Measurements from ENCODE around the gene RCN2. TPM values are rescaled to one million over a fixed set of nuclear protein-coding genes. Genes with fewer than 3 reads are reported as not detected.
"Not testable (repeated sequence)": the region's sequence is repeated elsewhere in the genome, so short reads cannot be mapped to it uniquely, and the experiment has no call there.

The RCN2 gene
- total RNA-seq, 1 experiment from 2014 or later: 82.7 TPM

- H3K4me2 ChIP-seq (ENCODE audit: low read length): no peak overlapping the region
- H3K36me3 ChIP-seq (ENCODE audit: low read depth, low read length): no peaks in the 10 kb centered on the region
- H3K79me2 ChIP-seq (ENCODE audit: low read length): no peaks in the 10 kb centered on the region
- no peak; the same call in 1 of the 2 replicates for ATAC-seq
- intact Hi-C loops (cut with micrococcal nuclease): no loop called here
- no peak overlapping the region for H3K4me3 ChIP-seq (ENCODE audit: low read length)
- CTCF ChIA-PET: no interaction called here
- no peaks in the 10 kb centered on the region for H3K4me1 ChIP-seq (ENCODE audit: insufficient read depth, low read length)
- TF ChIP-seq EZH2phosphoT487 (IDR thresholded peaks at IDR 0.05; ENCODE audit: borderline replicate concordance, low read length) (no peak), CTCF (conservative IDR thresholded peaks at IDR 0.05; ENCODE audit: low read depth, low read length) (no peak), EZH2 (IDR thresholded peaks at IDR 0.05; ENCODE audit: low read length, unreplicated experiment) (no peak)
- POLR2A ChIA-PET (ENCODE audit: unreplicated experiment): no interaction called here
- peaks cover 22% of the 10 kb centered on the region for H3K27me3 ChIP-seq (ENCODE audit: low read length)
- no peaks in the 10 kb centered on the region for H4K20me1 ChIP-seq (ENCODE audit: low read length)
- H3K9me2 ChIP-seq (replicated peaks; ENCODE audit: low read length): no peaks in the 10 kb centered on the region
- no TSS peak for BruUV-seq (replicated peaks)
- H3K9me3 ChIP-seq (ENCODE audit: low read length): no peaks in the 10 kb centered on the region
- H2AFZ ChIP-seq (ENCODE audit: low read length): no peak overlapping the region
- no peak overlapping the region for H3K27ac ChIP-seq (ENCODE audit: low read length)
- DNase-seq: no peak
- no peaks in the 10 kb centered on the region for H3F3A ChIP-seq (ENCODE audit: low read length, unreplicated experiment)
- no peak overlapping the region for H3K9ac ChIP-seq (ENCODE audit: low read length)
Measured at GRCh38 chr15:76963596-76963995, 32.0 kb downstream of the RCN2 start.

GRCh38 chr15:76964157-76964556 is 32.6 kb downstream of the RCN2 start:
- Histone ChIP-seq H3K4me1 (ENCODE audit: insufficient read depth, low read length) (no peaks in the 10 kb centered on the region), H3K4me3 (ENCODE audit: low read length) (no peak overlapping the region), H3K27ac (ENCODE audit: low read length) (no peak overlapping the region), H2AFZ (ENCODE audit: low read length) (no peak overlapping the region), H3K27me3 (ENCODE audit: low read length) (peaks cover 22% of the 10 kb centered on the region), H3K36me3 (ENCODE audit: low read depth, low read length) (no peaks in the 10 kb centered on the region), H4K20me1 (ENCODE audit: low read length) (no peaks in the 10 kb centered on the region), H3K9ac (ENCODE audit: low read length) (no peak overlapping the region), H3K9me3 (ENCODE audit: low read length) (no peaks in the 10 kb centered on the region), H3F3A (ENCODE audit: low read length, unreplicated experiment) (no peaks in the 10 kb centered on the region), H3K9me2 (replicated peaks; ENCODE audit: low read length) (no peaks in the 10 kb centered on the region), H3K4me2 (ENCODE audit: low read length) (no peak overlapping the region), H3K79me2 (ENCODE audit: low read length) (no peaks in the 10 kb centered on the region)
- intact Hi-C loops (cut with micrococcal nuclease): no loop called here
- TF ChIP-seq EZH2phosphoT487 (IDR thresholded peaks at IDR 0.05; ENCODE audit: borderline replicate concordance, low read length) (no peak), EZH2 (IDR thresholded peaks at IDR 0.05; ENCODE audit: low read length, unreplicated experiment) (no peak), CTCF (conservative IDR thresholded peaks at IDR 0.05; ENCODE audit: low read depth, low read length) (no peak)
- ChIA-PET CTCF (no interaction called here), POLR2A (ENCODE audit: unreplicated experiment) (no interaction called here)
- no peak for ATAC-seq
- no TSS peak for BruUV-seq (replicated peaks)
- no peak for DNase-seq

GRCh38 chr15:76966051-76966450 is 34.5 kb downstream of the RCN2 start:
- H3K9me2 ChIP-seq (replicated peaks; ENCODE audit: low read length); H3K9ac ChIP-seq (ENCODE audit: low read length); H3K36me3 ChIP-seq (ENCODE audit: low read depth, low read length); H2AFZ ChIP-seq (ENCODE audit: low read length); BruUV-seq (replicated peaks); POLR2A ChIA-PET (ENCODE audit: unreplicated experiment); H4K20me1 ChIP-seq (ENCODE audit: low read length); H3K4me3 ChIP-seq (ENCODE audit: low read length); DNase-seq; H3K27ac ChIP-seq (ENCODE audit: low read length); H3F3A ChIP-seq (ENCODE audit: low read length, unreplicated experiment); CTCF ChIA-PET; intact Hi-C loops (cut with micrococcal nuclease); ATAC-seq; H3K4me1 ChIP-seq (ENCODE audit: insufficient read depth, low read length); H3K79me2 ChIP-seq (ENCODE audit: low read length); H3K4me2 ChIP-seq (ENCODE audit: low read length); H3K9me3 ChIP-seq (ENCODE audit: low read length): not testable (repeated sequence)
- H3K27me3 ChIP-seq (ENCODE audit: low read length): peaks cover 22% of the 10 kb centered on the region
